Calu3 (cell line): Measurements from ENCODE around the gene IFNA13. TPM values are rescaled to one million over a fixed set of nuclear protein-coding genes. Genes with fewer than 3 reads are reported as not detected.

Experiments used
- BruUV-seq: library from RNA; stranded (reverse); fragments of 400-500 nt; replicated peaks from 2 replicates; lab custom pipeline; 2021; lab: Mats Ljungman, UMichigan
- CTCF ChIA-PET: fragments of 300-600 bp; sonication (Branson Sonifier 250); formaldehyde crosslinking; loops from one replicate; lab custom pipeline; 2022; ENCODE audit warnings: antibody characterized with exemption; lab: Charles Lee
- DNase-seq: peaks from one replicate; pipeline ENCODE4 v3.0.0; 2022
- H3K27ac Mint-ChIP-seq: one replicate; pipeline ENCODE4 v1.8.0; 2022; ENCODE audit warnings: mixed read lengths; ENCODE audit not compliant: unreplicated experiment
- H3K27me3 Mint-ChIP-seq: one replicate; pipeline ENCODE4 v1.8.0; 2022; ENCODE audit warnings: mixed read lengths; ENCODE audit not compliant: unreplicated experiment
- H3K36me3 Mint-ChIP-seq: one replicate; pipeline ENCODE4 v1.8.0; 2022; ENCODE audit warnings: mild to moderate bottlenecking, moderate library complexity, mixed read lengths; ENCODE audit not compliant: insufficient read depth, unreplicated experiment
- H3K4me1 Mint-ChIP-seq: one replicate; pipeline ENCODE4 v1.8.0; 2022; ENCODE audit warnings: mild to moderate bottlenecking, low read depth, mixed read lengths; ENCODE audit not compliant: unreplicated experiment
- H3K4me3 Mint-ChIP-seq: one replicate; pipeline ENCODE4 v1.8.0; 2022; ENCODE audit warnings: mild to moderate bottlenecking, low read depth, moderate library complexity, mixed read lengths; ENCODE audit not compliant: unreplicated experiment
- H3K9me3 Mint-ChIP-seq: one replicate; pipeline ENCODE4 v1.8.0; 2022; ENCODE audit warnings: low read depth, mixed read lengths; ENCODE audit not compliant: unreplicated experiment
- CTCF ChIP-seq: fragments of 200-600 bp; IDR thresholded peaks from one replicate; pipeline ENCODE4 v1.8.0; 2022; ENCODE audit warnings: antibody characterized with exemption; ENCODE audit not compliant: unreplicated experiment
- intact Hi-C: fragments of 100-400 bp; cut with micrococcal nuclease; formaldehyde crosslinking; loops from one replicate; pipeline ENCODE4 v1.10.0; 2022; ENCODE audit not compliant: unreplicated experiment
- total RNA-seq: library from RNA; stranded (reverse); gene quantifications from 2 replicates; pipeline ENCODE4 v1.2.3, GENCODE V29; 2022

Gene IFNA13
- total RNA-seq, 1 experiment from 2014 or later: not detected

- H3K4me1 Mint-ChIP-seq: no peaks in the 10 kb centered on the region
- no peak for DNase-seq
- no TSS peak for BruUV-seq
- no peak overlapping the region for H3K27ac Mint-ChIP-seq
- intact Hi-C loops: no loop called here
- CTCF ChIA-PET: no interaction called here
- H3K36me3 Mint-ChIP-seq: no peaks in the 10 kb centered on the region
- no peak for TF ChIP-seq CTCF
- no peak overlapping the region for H3K4me3 Mint-ChIP-seq
- H3K9me3 Mint-ChIP-seq: no peaks in the 10 kb centered on the region
- peaks cover 13% of the 10 kb centered on the region for H3K27me3 Mint-ChIP-seq
These were observed 5.6 kb downstream of the IFNA13 start for GRCh38 chr9:21362287-21362686.

GRCh38 chr9:21357479-21358460, 10.1 kb downstream of the IFNA13 start:
- BruUV-seq: no TSS peak
- H3K4me1 Mint-ChIP-seq: no peaks in the 10 kb centered on the region
- H3K4me3 Mint-ChIP-seq: no peak overlapping the region
- CTCF ChIA-PET: no interaction called here
- no peaks in the 10 kb centered on the region for H3K36me3 Mint-ChIP-seq
- peaks cover 3% of the 10 kb centered on the region for H3K9me3 Mint-ChIP-seq
- no peaks in the 10 kb centered on the region for H3K27me3 Mint-ChIP-seq
- intact Hi-C loops: no loop called here
- DNase-seq: no peak
- no peak for TF ChIP-seq CTCF
- H3K27ac Mint-ChIP-seq: no peak overlapping the region

GRCh38 chr9:21350787-21351186, 17.1 kb downstream of the IFNA13 start, which contains the start of gene IFNA6:
Gene IFNA6, minus strand, starts transcription at chr9:21350887. Its CDS starts 0 bp downstream, at chr9:21350887.
- Mint-ChIP-seq H3K4me1 (peaks cover 9% of the 10 kb centered on the region), H3K36me3 (no peaks in the 10 kb centered on the region), H3K4me3 (no peak within 1 kb of the TSS), H3K27me3 (no peaks in the 10 kb centered on the region), H3K27ac (no peak within 1 kb of the TSS), H3K9me3 (peaks cover 3% of the 10 kb centered on the region)
- TF ChIP-seq CTCF: no peak
- DNase-seq: no peak
- no TSS peak for BruUV-seq
- intact Hi-C loops: no loop called here
- CTCF ChIA-PET: no interaction called here

GRCh38 chr9:21348430-21348970, 19.4 kb downstream of the IFNA13 start:
- H3K4me3 Mint-ChIP-seq: no peak overlapping the region
- no TSS peak for BruUV-seq

More at GRCh38 chr9:21348430-21348970, 19.4 kb downstream of the IFNA13 start:
- H3K9me3 Mint-ChIP-seq: no peaks in the 10 kb centered on the region
- no peak overlapping the region for H3K27ac Mint-ChIP-seq
- no peaks in the 10 kb centered on the region for H3K36me3 Mint-ChIP-seq
- no peak for TF ChIP-seq CTCF
- peaks cover 9% of the 10 kb centered on the region for H3K4me1 Mint-ChIP-seq
- CTCF ChIA-PET: no interaction called here
- no peaks in the 10 kb centered on the region for H3K27me3 Mint-ChIP-seq
- intact Hi-C loops: no loop called here
- DNase-seq: no peak
